ENCODE data around the gene PHAF1. TPM values are rescaled to one million over a fixed set of nuclear protein-coding genes. Genes with fewer than 3 reads are reported as not detected.
"Not testable (repeated sequence)": the region's sequence is repeated elsewhere in the genome, so short reads cannot be mapped to it uniquely, and the experiment has no call there.

Gene PHAF1
- total RNA-seq, 2 experiments from 2014 or later = 11.3 to 14.0 TPM

- POLR2A ChIA-PET = interaction anchor here (1.3 to 2.1 kb wide), 3 partner anchors 10 to 19 kb away, joined by 4 to 5 read pairs (median 5); no protein-coding TSS in a partner anchor
- intact Hi-C loops (cut with micrococcal nuclease) = no loop called here
- no peak overlapping the region for H3K4me3 Mint-ChIP-seq
- no peak for TF ChIP-seq CTCF (IDR thresholded peaks at IDR 0.05)
- H3K27ac Mint-ChIP-seq = no peak overlapping the region
- DNase-seq (no peak), ATAC-seq (no peak)
- no peaks in the 10 kb centered on the region for H3K27me3 Mint-ChIP-seq
- H3K9me3 Mint-ChIP-seq = no peaks in the 10 kb centered on the region
- peaks cover 15% of the 10 kb centered on the region for H3K36me3 Mint-ChIP-seq (ENCODE audit: low read depth)
- CTCF ChIA-PET = interaction anchor here (0.9 to 3.3 kb wide), 2 partner anchors 35 to 166 kb away, joined by 3 to 10 read pairs; no protein-coding TSS in a partner anchor
- peaks cover 6% of the 10 kb centered on the region for H3K4me1 Mint-ChIP-seq (ENCODE audit: low read depth)
Observed at GRCh38 chr16:67120025-67120424, 10.3 kb downstream of the PHAF1 start.

DNA sequence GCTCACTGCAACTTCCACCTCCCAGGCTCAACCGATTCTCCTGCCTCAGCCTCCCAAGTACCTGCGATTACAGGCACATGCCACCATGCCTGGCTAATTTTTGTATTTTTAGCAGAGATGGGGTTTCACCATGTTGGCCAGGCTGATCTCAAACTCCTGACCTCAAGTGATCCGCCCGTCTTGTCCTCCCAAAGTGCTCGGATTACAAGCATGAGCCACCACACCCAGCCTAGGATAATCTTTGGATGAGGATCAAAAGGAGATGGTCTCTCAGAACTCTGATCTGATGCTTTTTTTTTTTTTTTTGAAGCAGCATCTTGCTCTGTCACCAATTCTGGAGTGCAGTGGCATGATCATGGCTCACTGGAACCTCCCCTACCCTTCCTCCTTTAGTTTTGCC, 13.1 kb downstream of the PHAF1 start:
- H3K4me3 Mint-ChIP-seq; POLR2A ChIA-PET; H3K27ac Mint-ChIP-seq; H3K9me3 Mint-ChIP-seq; intact Hi-C loops (cut with micrococcal nuclease); ATAC-seq; H3K4me1 Mint-ChIP-seq (ENCODE audit: low read depth); DNase-seq; H3K27me3 Mint-ChIP-seq: not testable (repeated sequence)
- H3K36me3 Mint-ChIP-seq (ENCODE audit: low read depth) = peaks cover 23% of the 10 kb centered on the region
- CTCF ChIA-PET = interaction anchor here (1.9 kb wide), 1 partner anchor 33 kb away, joined by 5 read pairs; no protein-coding TSS in a partner anchor

DNA sequence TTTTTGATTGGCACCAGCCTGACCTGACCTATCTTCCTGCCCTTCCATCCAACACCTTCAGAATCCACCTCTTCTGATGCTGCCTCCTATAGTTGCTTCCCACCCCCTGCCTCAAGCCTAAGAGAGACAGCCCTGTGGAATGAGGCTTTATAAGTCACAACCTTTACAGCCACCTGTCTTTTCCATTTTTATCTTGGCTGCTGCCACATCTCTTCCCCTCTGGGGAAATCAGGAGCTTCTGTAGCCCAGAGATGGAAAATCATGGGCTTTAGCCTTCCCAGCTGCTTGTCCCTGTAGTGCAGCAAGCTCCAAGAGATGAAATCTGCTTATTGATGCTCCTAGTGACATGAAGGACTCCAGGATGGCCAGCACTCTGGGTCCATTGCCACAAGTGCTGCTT, 18.7 kb downstream of the PHAF1 start:
- no peak for DNase-seq
- intact Hi-C loops (cut with micrococcal nuclease) = no loop called here
- Mint-ChIP-seq H3K27me3 (no peaks in the 10 kb centered on the region), H3K4me1 (ENCODE audit: low read depth) (no peaks in the 10 kb centered on the region), H3K4me3 (no peak overlapping the region), H3K36me3 (ENCODE audit: low read depth) (peaks cover 32% of the 10 kb centered on the region), H3K9me3 (no peaks in the 10 kb centered on the region), H3K27ac (no peak overlapping the region)
- ChIA-PET CTCF (interaction anchor here (0.8 to 2.1 kb wide), 5 partner anchors 12 to 167 kb away, joined by 3 to 11 read pairs (median 6); partner anchors contain the start of gene CES3), POLR2A (interaction anchor here (0.8 to 2.2 kb wide), 3 partner anchors 9 to 110 kb away, joined by 4 to 8 read pairs (median 4); no protein-coding TSS in a partner anchor)
- TF ChIP-seq CTCF (IDR thresholded peaks at IDR 0.05) = no peak
- ATAC-seq = no peak

DNA sequence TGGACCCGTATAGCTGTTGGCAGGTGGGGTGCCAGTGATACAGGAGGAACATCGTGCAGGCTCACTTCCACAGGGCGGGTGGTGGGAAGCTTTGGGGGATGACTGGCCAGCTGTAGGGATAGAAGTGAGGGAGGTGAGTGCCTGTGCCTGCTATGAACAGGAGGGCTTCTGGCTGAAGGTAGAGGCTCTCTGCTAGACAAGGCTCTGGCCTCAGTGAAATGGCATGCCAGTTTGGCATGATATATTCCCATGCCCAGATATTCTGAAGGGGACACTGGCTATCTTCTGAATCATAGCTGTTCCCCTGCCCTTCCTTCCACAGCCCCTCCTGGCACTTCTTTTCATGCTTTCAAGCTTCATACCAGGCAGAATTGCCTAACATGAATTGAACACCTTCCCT, 19.1 kb downstream of the PHAF1 start:
- no peak overlapping the region for H3K27ac Mint-ChIP-seq
- ChIA-PET POLR2A (interaction anchor here (0.8 to 2.2 kb wide), 5 partner anchors 9 to 110 kb away, joined by 3 to 8 read pairs (median 4); no protein-coding TSS in a partner anchor), CTCF (interaction anchor here (0.8 to 2.1 kb wide), 7 partner anchors 12 to 168 kb away, joined by 3 to 11 read pairs (median 6); partner anchors contain the start of gene CES3)
- H3K36me3 Mint-ChIP-seq (ENCODE audit: low read depth) = peaks cover 28% of the 10 kb centered on the region
- no peaks in the 10 kb centered on the region for H3K27me3 Mint-ChIP-seq
- no peak for TF ChIP-seq CTCF (IDR thresholded peaks at IDR 0.05)
- H3K4me3 Mint-ChIP-seq = no peak overlapping the region
- intact Hi-C loops (cut with micrococcal nuclease) = no loop called here
- no peak for ATAC-seq
- no peaks in the 10 kb centered on the region for H3K9me3 Mint-ChIP-seq
- no peaks in the 10 kb centered on the region for H3K4me1 Mint-ChIP-seq (ENCODE audit: low read depth)
- no peak for DNase-seq

GRCh38 chr16:67129422-67129821, 19.7 kb downstream of the PHAF1 start:
- ATAC-seq (no peak), DNase-seq (no peak)
- Mint-ChIP-seq H3K4me1 (ENCODE audit: low read depth) (no peaks in the 10 kb centered on the region), H3K36me3 (ENCODE audit: low read depth) (peaks cover 30% of the 10 kb centered on the region), H3K4me3 (no peak overlapping the region), H3K27ac (no peak overlapping the region), H3K9me3 (no peaks in the 10 kb centered on the region), H3K27me3 (no peaks in the 10 kb centered on the region)
- no peak for TF ChIP-seq CTCF (IDR thresholded peaks at IDR 0.05)
- intact Hi-C loops (cut with micrococcal nuclease) = no loop called here
- CTCF ChIA-PET = interaction anchor here (1.3 to 2.1 kb wide), 4 partner anchors 12 to 28 kb away, joined by 3 to 11 read pairs (median 7); no protein-coding TSS in a partner anchor
- POLR2A ChIA-PET = interaction anchor here (0.8 to 2.2 kb wide), 5 partner anchors 8 to 56 kb away, joined by 3 to 8 read pairs (median 4); no protein-coding TSS in a partner anchor
